HEK293 (cell line): Measurements from ENCODE around the gene AURKA.

ENCODE experiments used
- BCL11A ChIP-seq: fragments of 450-650 bp; formaldehyde crosslinking; IDR thresholded peaks from 2 replicates; pipeline ENCODE4 v1.5.1; 2016; ENCODE audit warnings: low read depth, missing biosample characterization, missing genetic modification characterization
- GLIS1 ChIP-seq: fragments of 450-650 bp; formaldehyde crosslinking; IDR thresholded peaks from 2 replicates; pipeline ENCODE4 v1.5.1; 2016; ENCODE audit warnings: missing biosample characterization, missing genetic modification characterization
- HOXC10 ChIP-seq: sonication (generic); formaldehyde crosslinking; IDR thresholded peaks from 2 replicates; pipeline ENCODE4 v1.8.1; 2023; ENCODE audit warnings: mild to moderate bottlenecking, missing genetic modification reagents
- MYNN ChIP-seq: fragments of 450-650 bp; formaldehyde crosslinking; IDR thresholded peaks from 2 replicates; pipeline ENCODE4 v1.5.1; 2016; ENCODE audit warnings: missing biosample characterization, missing genetic modification characterization, borderline replicate concordance
- ZBTB1 ChIP-seq: fragments of 450-650 bp; formaldehyde crosslinking; IDR thresholded peaks from 2 replicates; pipeline ENCODE4 v1.5.1; 2016; ENCODE audit warnings: missing biosample characterization, missing genetic modification characterization
- ZNF112 ChIP-seq: fragments of 450-650 bp; formaldehyde crosslinking; IDR thresholded peaks from 2 replicates; pipeline ENCODE4 v1.5.0; 2017; ENCODE audit warnings: missing biosample characterization, missing genetic modification characterization
- ZNF211 ChIP-seq: fragments of 450-650 bp; formaldehyde crosslinking; IDR thresholded peaks from 2 replicates; pipeline ENCODE4 v1.5.1; 2016; ENCODE audit warnings: low read depth, missing biosample characterization, missing genetic modification characterization
- ZNF341 ChIP-seq: fragments of 450-650 bp; formaldehyde crosslinking; IDR thresholded peaks from 2 replicates; pipeline ENCODE4; 2016; ENCODE audit warnings: low read depth, missing biosample characterization, missing genetic modification characterization
- ZNF404 ChIP-seq: fragments of 450-650 bp; formaldehyde crosslinking; IDR thresholded peaks from 2 replicates; pipeline ENCODE4 v1.5.1; 2017; ENCODE audit warnings: missing biosample characterization, missing genetic modification characterization
- ZNF549 ChIP-seq: fragments of 450-650 bp; IDR thresholded peaks from 2 replicates; pipeline ENCODE4 v1.5.1; 2018; ENCODE audit warnings: missing biosample characterization, missing genetic modification characterization, mild to moderate bottlenecking, inconsistent platforms, moderate library complexity
- ZNF596 ChIP-seq: fragments of 450-650 bp; IDR thresholded peaks from 2 replicates; pipeline ENCODE4 v1.5.0; 2018; ENCODE audit warnings: missing biosample characterization, mild to moderate bottlenecking, missing genetic modification characterization, moderate library complexity
- ZNF654 ChIP-seq: fragments of 450-650 bp; formaldehyde crosslinking; IDR thresholded peaks from 2 replicates; pipeline ENCODE4 v1.5.1; 2016; ENCODE audit warnings: low read depth, missing biosample characterization, missing genetic modification characterization
- ZNF658 ChIP-seq: fragments of 450-650 bp; formaldehyde crosslinking; IDR thresholded peaks from 2 replicates; pipeline ENCODE4; 2016; ENCODE audit warnings: missing biosample characterization, missing genetic modification characterization
- ZNF76 ChIP-seq: fragments of 450-650 bp; formaldehyde crosslinking; IDR thresholded peaks from 2 replicates; pipeline ENCODE4; 2016; ENCODE audit warnings: low read depth, missing biosample characterization, missing genetic modification characterization, borderline replicate concordance
- ZNF777 ChIP-seq: fragments of 450-650 bp; formaldehyde crosslinking; IDR thresholded peaks from 2 replicates; pipeline ENCODE4 v1.5.1; 2017; ENCODE audit warnings: missing biosample characterization, missing genetic modification characterization, borderline replicate concordance
- ZSCAN16 ChIP-seq: fragments of 450-650 bp; formaldehyde crosslinking; IDR thresholded peaks from 2 replicates; pipeline ENCODE4 v1.5.1; 2016; ENCODE audit warnings: missing biosample characterization, missing genetic modification characterization
- TF ChIP-seq, protein P1 (sequence below): fragments of 450-650 bp; formaldehyde crosslinking; IDR thresholded peaks from 2 replicates; pipeline ENCODE4 v1.5.1; 2017; ENCODE audit warnings: missing biosample characterization, missing genetic modification characterization
- TF ChIP-seq, protein P2 (sequence below): fragments of 450-650 bp; formaldehyde crosslinking; IDR thresholded peaks from 2 replicates; pipeline ENCODE4 v1.5.1; 2016; ENCODE audit warnings: missing biosample characterization, missing genetic modification characterization
- TF ChIP-seq, protein P3 (sequence below): fragments of 450-650 bp; formaldehyde crosslinking; IDR thresholded peaks from 2 replicates; pipeline ENCODE4 v1.5.1; 2016; ENCODE audit warnings: missing biosample characterization, missing genetic modification characterization
- TF ChIP-seq, protein P4 (sequence below): fragments of 450-650 bp; formaldehyde crosslinking; IDR thresholded peaks from 2 replicates; pipeline ENCODE4 v1.5.1; 2016; ENCODE audit warnings: missing biosample characterization, missing genetic modification characterization
- TF ChIP-seq, protein P5 (sequence below): fragments of 450-650 bp; formaldehyde crosslinking; conservative IDR thresholded peaks from 2 replicates; pipeline ENCODE4 v1.5.1; 2016; ENCODE audit warnings: low read depth, missing biosample characterization, missing genetic modification characterization
- TF ChIP-seq, protein P6 (sequence below): fragments of 450-650 bp; formaldehyde crosslinking; IDR thresholded peaks from 2 replicates; pipeline ENCODE4 v1.5.1; 2017; ENCODE audit warnings: missing biosample characterization, mild to moderate bottlenecking, missing genetic modification characterization, moderate library complexity

The AURKA gene

DNA sequence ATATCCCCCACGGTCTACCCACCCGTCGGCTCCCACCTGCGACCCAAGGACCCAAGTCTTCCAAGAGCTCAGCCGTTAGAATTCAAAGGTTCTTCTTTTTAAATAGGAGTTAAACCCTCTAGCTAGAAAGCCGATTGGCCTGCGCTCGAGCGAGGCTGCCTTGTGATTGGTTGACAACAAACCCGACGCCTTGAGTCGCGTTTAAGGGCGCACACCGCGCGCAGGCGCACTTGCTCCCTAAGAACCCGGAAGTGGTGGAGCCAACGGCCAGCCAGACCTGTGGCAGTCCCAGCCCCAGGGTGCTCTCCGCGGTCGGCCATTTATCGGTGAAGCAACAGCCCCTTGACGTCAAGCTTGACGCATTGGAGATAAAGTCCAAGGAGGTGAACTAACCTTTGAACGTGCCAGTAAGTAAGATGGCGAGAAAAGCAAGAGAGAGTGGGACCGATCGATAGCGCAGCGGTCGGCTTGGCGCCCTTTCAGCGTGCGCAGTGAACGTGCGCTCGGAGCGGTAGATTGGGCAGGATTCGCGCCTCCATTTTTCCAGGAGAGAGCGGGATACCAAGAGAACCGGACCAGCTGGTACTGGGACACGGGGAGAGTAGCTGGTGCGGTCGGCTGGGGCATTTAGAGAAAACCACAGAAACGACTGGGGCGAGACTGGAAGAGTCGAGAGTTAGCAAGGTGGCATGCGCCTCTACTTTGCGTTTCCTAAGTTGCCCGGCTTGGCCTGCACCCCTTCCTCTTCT, at the start of gene AURKA, which contains the start of gene CSTF1 (continued):
- TF ChIP-seq, protein P1, sequence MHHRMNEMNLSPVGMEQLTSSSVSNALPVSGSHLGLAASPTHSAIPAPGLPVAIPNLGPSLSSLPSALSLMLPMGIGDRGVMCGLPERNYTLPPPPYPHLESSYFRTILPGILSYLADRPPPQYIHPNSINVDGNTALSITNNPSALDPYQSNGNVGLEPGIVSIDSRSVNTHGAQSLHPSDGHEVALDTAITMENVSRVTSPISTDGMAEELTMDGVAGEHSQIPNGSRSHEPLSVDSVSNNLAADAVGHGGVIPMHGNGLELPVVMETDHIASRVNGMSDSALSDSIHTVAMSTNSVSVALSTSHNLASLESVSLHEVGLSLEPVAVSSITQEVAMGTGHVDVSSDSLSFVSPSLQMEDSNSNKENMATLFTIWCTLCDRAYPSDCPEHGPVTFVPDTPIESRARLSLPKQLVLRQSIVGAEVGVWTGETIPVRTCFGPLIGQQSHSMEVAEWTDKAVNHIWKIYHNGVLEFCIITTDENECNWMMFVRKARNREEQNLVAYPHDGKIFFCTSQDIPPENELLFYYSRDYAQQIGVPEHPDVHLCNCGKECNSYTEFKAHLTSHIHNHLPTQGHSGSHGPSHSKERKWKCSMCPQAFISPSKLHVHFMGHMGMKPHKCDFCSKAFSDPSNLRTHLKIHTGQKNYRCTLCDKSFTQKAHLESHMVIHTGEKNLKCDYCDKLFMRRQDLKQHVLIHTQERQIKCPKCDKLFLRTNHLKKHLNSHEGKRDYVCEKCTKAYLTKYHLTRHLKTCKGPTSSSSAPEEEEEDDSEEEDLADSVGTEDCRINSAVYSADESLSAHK (tag by site-specific recombination): no peak; the same call in 1 of the 2 replicates
- TF ChIP-seq ZNF549 (no peak), ZNF211 (no peak), GLIS1 (tag by site-specific recombination) (no peak), HOXC10 (CRISPR knock-in tag) (no peak), ZNF112 (no peak), ZNF658 (tag by site-specific recombination) (no peak), ZNF341 (tag by site-specific recombination) (peak; percentile 54), ZNF76 (tag by site-specific recombination) (peak; percentile 94), ZNF654 (tag by site-specific recombination) (no peak), ZNF404 (tag by site-specific recombination) (no peak), ZSCAN16 (tag by site-specific recombination) (no peak), ZNF596 (tag by site-specific recombination) (no peak), ZBTB1 (tag by site-specific recombination) (0 out of 2 replicates have a peak, but pooled peaks have one; percentile 30), BCL11A (tag by site-specific recombination) (no peak), ZNF777 (tag by site-specific recombination) (0 out of 2 replicates have a peak, but pooled peaks have one; percentile 24), MYNN (tag by site-specific recombination) (no peak)
- TF ChIP-seq, protein P2, sequence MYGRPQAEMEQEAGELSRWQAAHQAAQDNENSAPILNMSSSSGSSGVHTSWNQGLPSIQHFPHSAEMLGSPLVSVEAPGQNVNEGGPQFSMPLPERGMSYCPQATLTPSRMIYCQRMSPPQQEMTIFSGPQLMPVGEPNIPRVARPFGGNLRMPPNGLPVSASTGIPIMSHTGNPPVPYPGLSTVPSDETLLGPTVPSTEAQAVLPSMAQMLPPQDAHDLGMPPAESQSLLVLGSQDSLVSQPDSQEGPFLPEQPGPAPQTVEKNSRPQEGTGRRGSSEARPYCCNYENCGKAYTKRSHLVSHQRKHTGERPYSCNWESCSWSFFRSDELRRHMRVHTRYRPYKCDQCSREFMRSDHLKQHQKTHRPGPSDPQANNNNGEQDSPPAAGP (tag by site-specific recombination): peak; percentile 76
- TF ChIP-seq, protein P3, sequence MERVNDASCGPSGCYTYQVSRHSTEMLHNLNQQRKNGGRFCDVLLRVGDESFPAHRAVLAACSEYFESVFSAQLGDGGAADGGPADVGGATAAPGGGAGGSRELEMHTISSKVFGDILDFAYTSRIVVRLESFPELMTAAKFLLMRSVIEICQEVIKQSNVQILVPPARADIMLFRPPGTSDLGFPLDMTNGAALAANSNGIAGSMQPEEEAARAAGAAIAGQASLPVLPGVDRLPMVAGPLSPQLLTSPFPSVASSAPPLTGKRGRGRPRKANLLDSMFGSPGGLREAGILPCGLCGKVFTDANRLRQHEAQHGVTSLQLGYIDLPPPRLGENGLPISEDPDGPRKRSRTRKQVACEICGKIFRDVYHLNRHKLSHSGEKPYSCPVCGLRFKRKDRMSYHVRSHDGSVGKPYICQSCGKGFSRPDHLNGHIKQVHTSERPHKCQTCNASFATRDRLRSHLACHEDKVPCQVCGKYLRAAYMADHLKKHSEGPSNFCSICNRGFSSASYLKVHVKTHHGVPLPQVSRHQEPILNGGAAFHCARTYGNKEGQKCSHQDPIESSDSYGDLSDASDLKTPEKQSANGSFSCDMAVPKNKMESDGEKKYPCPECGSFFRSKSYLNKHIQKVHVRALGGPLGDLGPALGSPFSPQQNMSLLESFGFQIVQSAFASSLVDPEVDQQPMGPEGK (tag by site-specific recombination): 0 out of 2 replicates have a peak, but pooled peaks have one; percentile 14
- TF ChIP-seq, protein P4, sequence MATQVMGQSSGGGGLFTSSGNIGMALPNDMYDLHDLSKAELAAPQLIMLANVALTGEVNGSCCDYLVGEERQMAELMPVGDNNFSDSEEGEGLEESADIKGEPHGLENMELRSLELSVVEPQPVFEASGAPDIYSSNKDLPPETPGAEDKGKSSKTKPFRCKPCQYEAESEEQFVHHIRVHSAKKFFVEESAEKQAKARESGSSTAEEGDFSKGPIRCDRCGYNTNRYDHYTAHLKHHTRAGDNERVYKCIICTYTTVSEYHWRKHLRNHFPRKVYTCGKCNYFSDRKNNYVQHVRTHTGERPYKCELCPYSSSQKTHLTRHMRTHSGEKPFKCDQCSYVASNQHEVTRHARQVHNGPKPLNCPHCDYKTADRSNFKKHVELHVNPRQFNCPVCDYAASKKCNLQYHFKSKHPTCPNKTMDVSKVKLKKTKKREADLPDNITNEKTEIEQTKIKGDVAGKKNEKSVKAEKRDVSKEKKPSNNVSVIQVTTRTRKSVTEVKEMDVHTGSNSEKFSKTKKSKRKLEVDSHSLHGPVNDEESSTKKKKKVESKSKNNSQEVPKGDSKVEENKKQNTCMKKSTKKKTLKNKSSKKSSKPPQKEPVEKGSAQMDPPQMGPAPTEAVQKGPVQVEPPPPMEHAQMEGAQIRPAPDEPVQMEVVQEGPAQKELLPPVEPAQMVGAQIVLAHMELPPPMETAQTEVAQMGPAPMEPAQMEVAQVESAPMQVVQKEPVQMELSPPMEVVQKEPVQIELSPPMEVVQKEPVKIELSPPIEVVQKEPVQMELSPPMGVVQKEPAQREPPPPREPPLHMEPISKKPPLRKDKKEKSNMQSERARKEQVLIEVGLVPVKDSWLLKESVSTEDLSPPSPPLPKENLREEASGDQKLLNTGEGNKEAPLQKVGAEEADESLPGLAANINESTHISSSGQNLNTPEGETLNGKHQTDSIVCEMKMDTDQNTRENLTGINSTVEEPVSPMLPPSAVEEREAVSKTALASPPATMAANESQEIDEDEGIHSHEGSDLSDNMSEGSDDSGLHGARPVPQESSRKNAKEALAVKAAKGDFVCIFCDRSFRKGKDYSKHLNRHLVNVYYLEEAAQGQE (tag by site-specific recombination): peak; percentile 60; the same call in 1 of the 2 replicates
- TF ChIP-seq, protein P5, sequence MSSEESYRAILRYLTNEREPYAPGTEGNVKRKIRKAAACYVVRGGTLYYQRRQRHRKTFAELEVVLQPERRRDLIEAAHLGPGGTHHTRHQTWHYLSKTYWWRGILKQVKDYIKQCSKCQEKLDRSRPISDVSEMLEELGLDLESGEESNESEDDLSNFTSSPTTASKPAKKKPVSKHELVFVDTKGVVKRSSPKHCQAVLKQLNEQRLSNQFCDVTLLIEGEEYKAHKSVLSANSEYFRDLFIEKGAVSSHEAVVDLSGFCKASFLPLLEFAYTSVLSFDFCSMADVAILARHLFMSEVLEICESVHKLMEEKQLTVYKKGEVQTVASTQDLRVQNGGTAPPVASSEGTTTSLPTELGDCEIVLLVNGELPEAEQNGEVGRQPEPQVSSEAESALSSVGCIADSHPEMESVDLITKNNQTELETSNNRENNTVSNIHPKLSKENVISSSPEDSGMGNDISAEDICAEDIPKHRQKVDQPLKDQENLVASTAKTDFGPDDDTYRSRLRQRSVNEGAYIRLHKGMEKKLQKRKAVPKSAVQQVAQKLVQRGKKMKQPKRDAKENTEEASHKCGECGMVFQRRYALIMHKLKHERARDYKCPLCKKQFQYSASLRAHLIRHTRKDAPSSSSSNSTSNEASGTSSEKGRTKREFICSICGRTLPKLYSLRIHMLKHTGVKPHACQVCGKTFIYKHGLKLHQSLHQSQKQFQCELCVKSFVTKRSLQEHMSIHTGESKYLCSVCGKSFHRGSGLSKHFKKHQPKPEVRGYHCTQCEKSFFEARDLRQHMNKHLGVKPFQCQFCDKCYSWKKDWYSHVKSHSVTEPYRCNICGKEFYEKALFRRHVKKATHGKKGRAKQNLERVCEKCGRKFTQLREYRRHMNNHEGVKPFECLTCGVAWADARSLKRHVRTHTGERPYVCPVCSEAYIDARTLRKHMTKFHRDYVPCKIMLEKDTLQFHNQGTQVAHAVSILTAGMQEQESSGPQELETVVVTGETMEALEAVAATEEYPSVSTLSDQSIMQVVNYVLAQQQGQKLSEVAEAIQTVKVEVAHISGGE: peak; percentile 92
- TF ChIP-seq, protein P6, sequence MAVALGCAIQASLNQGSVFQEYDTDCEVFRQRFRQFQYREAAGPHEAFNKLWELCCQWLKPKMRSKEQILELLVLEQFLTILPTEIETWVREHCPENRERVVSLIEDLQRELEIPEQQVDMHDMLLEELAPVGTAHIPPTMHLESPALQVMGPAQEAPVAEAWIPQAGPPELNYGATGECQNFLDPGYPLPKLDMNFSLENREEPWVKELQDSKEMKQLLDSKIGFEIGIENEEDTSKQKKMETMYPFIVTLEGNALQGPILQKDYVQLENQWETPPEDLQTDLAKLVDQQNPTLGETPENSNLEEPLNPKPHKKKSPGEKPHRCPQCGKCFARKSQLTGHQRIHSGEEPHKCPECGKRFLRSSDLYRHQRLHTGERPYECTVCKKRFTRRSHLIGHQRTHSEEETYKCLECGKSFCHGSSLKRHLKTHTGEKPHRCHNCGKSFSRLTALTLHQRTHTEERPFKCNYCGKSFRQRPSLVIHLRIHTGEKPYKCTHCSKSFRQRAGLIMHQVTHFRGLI: no peak; the same call in 1 of the 2 replicates
